ENCODE data around the gene SCMH1. TPM values are rescaled to one million over a fixed set of nuclear protein-coding genes. Genes with fewer than 3 reads are reported as not detected.

SCMH1 gene
- total RNA-seq, 1 experiment from 2014 or later: 19.4 TPM

DNA sequence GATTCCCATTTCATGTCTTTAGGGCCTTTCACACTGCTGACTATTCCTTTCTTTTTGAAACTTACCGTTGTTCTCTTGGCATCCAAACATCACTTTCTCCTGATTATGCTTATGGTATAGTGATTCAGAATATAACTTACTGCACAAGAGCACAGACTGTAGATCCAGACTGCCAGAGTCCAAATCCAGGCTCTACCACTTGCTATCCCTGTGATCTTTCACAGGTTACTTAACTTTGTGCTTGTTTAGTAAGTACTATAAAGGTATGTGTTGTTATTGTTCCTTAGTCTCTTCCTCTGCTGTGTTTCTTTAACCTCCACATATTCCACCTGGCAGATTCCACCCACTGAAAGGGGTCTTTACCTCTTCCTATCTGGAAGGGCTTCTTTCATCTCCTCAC is 8.4 kb downstream of the SCMH1 start (continued):
- TF ChIP-seq, protein P1, sequence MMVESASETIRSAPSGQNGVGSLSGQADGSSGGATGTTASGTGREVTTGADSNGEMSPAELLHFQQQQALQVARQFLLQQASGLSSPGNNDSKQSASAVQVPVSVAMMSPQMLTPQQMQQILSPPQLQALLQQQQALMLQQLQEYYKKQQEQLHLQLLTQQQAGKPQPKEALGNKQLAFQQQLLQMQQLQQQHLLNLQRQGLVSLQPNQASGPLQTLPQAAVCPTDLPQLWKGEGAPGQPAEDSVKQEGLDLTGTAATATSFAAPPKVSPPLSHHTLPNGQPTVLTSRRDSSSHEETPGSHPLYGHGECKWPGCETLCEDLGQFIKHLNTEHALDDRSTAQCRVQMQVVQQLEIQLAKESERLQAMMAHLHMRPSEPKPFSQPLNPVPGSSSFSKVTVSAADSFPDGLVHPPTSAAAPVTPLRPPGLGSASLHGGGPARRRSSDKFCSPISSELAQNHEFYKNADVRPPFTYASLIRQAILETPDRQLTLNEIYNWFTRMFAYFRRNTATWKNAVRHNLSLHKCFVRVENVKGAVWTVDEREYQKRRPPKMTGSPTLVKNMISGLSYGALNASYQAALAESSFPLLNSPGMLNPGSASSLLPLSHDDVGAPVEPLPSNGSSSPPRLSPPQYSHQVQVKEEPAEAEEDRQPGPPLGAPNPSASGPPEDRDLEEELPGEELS (CRISPR knock-in tag; IDR thresholded peaks at IDR 0.05): no peak
- TF ChIP-seq, protein P2, sequence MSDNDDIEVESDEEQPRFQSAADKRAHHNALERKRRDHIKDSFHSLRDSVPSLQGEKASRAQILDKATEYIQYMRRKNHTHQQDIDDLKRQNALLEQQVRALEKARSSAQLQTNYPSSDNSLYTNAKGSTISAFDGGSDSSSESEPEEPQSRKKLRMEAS (CRISPR knock-in tag; IDR thresholded peaks at IDR 0.05): no peak
- TF ChIP-seq FOXK1 (CRISPR knock-in tag; IDR thresholded peaks at IDR 0.05) (no peak), KAT7 (CRISPR knock-in tag; IDR thresholded peaks at IDR 0.05; ENCODE audit: borderline replicate concordance) (no peak), ZNF423 (CRISPR knock-in tag; IDR thresholded peaks at IDR 0.05) (no peak)
- TF ChIP-seq, protein P3, sequence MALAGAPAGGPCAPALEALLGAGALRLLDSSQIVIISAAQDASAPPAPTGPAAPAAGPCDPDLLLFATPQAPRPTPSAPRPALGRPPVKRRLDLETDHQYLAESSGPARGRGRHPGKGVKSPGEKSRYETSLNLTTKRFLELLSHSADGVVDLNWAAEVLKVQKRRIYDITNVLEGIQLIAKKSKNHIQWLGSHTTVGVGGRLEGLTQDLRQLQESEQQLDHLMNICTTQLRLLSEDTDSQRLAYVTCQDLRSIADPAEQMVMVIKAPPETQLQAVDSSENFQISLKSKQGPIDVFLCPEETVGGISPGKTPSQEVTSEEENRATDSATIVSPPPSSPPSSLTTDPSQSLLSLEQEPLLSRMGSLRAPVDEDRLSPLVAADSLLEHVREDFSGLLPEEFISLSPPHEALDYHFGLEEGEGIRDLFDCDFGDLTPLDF (CRISPR knock-in tag; IDR thresholded peaks at IDR 0.05): no peak

DNA sequence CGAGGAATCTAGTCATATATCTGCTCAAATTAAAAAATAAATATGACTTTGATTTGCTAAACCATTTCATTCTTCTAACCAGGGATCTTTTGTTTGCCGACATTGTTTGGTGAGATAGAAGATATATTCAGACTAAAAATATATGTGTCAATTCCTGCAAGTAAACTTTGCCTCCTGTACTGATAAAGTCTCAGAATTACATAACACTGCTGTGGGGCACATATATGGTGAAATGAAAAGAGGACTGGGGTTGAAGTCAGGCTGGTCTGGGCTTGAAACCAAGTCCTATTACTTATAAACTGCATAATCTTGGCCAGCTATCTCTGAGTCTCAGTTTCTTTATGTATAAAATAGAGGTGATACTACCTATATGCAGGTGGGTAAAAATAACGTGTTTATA is 9.8 kb downstream of the SCMH1 start:
- POLR2A ChIA-PET: no interaction called here
- H3K36me3 Mint-ChIP-seq: no peaks in the 10 kb centered on the region
- TF ChIP-seq OVOL2 (CRISPR knock-in tag; IDR thresholded peaks at IDR 0.05; ENCODE audit: borderline replicate concordance) (no peak), EMX1 (CRISPR knock-in tag; IDR thresholded peaks at IDR 0.05) (no peak), TEAD1 (CRISPR knock-in tag; IDR thresholded peaks at IDR 0.05) (no peak), NR3C1 (CRISPR knock-in tag; conservative IDR thresholded peaks at IDR 0.05; ENCODE audit: low read depth) (no peak), ELF4 (CRISPR knock-in tag; IDR thresholded peaks at IDR 0.05; ENCODE audit: low read depth) (no peak), IRF2 (CRISPR knock-in tag; IDR thresholded peaks at IDR 0.05; ENCODE audit: borderline replicate concordance, low read depth) (no peak), ZNF423 (CRISPR knock-in tag; IDR thresholded peaks at IDR 0.05) (no peak), SP1 (CRISPR knock-in tag; conservative IDR thresholded peaks at IDR 0.05) (no peak)
- TF ChIP-seq, protein P4, sequence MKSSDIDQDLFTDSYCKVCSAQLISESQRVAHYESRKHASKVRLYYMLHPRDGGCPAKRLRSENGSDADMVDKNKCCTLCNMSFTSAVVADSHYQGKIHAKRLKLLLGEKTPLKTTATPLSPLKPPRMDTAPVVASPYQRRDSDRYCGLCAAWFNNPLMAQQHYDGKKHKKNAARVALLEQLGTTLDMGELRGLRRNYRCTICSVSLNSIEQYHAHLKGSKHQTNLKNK (CRISPR knock-in tag; IDR thresholded peaks at IDR 0.05): no peak
- TF ChIP-seq, protein P5, sequence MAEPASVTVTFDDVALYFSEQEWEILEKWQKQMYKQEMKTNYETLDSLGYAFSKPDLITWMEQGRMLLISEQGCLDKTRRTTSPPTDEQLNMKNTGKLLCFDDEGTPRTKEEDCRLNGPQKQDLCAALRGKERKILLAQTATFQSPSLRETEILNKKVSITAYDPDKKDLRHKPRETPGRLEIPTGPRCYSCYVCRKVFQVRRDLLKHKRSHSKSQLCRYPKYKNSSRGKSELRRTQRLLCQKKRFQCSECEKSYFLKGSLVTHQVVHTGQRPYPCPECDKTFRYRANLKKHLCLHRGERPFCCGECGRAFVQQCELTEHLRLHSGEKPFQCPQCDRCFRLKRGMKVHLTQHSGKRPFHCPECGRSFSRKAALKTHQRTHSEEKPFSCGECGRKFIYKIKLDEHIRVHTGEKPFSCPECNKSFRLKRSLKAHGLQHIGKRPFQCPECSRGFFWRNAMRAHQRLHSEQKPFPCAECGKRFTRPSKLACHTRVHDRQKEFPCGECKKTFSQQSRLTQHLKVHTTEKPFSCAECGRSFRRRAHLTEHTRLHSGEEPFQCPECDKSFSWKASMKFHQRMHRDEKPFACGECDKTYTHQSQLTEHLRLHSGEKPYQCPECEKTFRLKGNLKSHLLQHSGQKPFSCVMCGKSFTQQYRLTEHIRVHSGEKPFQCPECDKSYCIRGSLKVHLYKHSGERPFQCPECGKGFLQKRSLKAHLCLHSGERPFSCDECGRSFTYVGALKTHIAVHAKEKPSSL (CRISPR knock-in tag; conservative IDR thresholded peaks at IDR 0.05): no peak
- TF ChIP-seq, protein P6, sequence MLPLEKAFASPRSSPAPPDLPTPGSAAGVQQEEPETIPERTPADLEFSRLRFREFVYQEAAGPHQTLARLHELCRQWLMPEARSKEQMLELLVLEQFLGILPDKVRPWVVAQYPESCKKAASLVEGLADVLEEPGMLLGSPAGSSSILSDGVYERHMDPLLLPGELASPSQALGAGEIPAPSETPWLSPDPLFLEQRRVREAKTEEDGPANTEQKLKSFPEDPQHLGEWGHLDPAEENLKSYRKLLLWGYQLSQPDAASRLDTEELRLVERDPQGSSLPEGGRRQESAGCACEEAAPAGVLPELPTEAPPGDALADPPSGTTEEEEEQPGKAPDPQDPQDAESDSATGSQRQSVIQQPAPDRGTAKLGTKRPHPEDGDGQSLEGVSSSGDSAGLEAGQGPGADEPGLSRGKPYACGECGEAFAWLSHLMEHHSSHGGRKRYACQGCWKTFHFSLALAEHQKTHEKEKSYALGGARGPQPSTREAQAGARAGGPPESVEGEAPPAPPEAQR (CRISPR knock-in tag; IDR thresholded peaks at IDR 0.05): no peak
- TF ChIP-seq, protein P7, sequence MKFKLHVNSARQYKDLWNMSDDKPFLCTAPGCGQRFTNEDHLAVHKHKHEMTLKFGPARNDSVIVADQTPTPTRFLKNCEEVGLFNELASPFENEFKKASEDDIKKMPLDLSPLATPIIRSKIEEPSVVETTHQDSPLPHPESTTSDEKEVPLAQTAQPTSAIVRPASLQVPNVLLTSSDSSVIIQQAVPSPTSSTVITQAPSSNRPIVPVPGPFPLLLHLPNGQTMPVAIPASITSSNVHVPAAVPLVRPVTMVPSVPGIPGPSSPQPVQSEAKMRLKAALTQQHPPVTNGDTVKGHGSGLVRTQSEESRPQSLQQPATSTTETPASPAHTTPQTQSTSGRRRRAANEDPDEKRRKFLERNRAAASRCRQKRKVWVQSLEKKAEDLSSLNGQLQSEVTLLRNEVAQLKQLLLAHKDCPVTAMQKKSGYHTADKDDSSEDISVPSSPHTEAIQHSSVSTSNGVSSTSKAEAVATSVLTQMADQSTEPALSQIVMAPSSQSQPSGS (CRISPR knock-in tag; IDR thresholded peaks at IDR 0.05; ENCODE audit: borderline replicate concordance, low read depth): no peak
- TF ChIP-seq, protein P8, sequence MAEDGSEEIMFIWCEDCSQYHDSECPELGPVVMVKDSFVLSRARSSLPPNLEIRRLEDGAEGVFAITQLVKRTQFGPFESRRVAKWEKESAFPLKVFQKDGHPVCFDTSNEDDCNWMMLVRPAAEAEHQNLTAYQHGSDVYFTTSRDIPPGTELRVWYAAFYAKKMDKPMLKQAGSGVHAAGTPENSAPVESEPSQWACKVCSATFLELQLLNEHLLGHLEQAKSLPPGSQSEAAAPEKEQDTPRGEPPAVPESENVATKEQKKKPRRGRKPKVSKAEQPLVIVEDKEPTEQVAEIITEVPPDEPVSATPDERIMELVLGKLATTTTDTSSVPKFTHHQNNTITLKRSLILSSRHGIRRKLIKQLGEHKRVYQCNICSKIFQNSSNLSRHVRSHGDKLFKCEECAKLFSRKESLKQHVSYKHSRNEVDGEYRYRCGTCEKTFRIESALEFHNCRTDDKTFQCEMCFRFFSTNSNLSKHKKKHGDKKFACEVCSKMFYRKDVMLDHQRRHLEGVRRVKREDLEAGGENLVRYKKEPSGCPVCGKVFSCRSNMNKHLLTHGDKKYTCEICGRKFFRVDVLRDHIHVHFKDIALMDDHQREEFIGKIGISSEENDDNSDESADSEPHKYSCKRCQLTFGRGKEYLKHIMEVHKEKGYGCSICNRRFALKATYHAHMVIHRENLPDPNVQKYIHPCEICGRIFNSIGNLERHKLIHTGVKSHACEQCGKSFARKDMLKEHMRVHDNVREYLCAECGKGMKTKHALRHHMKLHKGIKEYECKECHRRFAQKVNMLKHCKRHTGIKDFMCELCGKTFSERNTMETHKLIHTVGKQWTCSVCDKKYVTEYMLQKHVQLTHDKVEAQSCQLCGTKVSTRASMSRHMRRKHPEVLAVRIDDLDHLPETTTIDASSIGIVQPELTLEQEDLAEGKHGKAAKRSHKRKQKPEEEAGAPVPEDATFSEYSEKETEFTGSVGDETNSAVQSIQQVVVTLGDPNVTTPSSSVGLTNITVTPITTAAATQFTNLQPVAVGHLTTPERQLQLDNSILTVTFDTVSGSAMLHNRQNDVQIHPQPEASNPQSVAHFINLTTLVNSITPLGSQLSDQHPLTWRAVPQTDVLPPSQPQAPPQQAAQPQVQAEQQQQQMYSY (CRISPR knock-in tag; IDR thresholded peaks at IDR 0.05): no peak
- TF ChIP-seq, protein P9, sequence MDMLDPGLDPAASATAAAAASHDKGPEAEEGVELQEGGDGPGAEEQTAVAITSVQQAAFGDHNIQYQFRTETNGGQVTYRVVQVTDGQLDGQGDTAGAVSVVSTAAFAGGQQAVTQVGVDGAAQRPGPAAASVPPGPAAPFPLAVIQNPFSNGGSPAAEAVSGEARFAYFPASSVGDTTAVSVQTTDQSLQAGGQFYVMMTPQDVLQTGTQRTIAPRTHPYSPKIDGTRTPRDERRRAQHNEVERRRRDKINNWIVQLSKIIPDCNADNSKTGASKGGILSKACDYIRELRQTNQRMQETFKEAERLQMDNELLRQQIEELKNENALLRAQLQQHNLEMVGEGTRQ (CRISPR knock-in tag; IDR thresholded peaks at IDR 0.05): no peak
- TF ChIP-seq, protein P10, sequence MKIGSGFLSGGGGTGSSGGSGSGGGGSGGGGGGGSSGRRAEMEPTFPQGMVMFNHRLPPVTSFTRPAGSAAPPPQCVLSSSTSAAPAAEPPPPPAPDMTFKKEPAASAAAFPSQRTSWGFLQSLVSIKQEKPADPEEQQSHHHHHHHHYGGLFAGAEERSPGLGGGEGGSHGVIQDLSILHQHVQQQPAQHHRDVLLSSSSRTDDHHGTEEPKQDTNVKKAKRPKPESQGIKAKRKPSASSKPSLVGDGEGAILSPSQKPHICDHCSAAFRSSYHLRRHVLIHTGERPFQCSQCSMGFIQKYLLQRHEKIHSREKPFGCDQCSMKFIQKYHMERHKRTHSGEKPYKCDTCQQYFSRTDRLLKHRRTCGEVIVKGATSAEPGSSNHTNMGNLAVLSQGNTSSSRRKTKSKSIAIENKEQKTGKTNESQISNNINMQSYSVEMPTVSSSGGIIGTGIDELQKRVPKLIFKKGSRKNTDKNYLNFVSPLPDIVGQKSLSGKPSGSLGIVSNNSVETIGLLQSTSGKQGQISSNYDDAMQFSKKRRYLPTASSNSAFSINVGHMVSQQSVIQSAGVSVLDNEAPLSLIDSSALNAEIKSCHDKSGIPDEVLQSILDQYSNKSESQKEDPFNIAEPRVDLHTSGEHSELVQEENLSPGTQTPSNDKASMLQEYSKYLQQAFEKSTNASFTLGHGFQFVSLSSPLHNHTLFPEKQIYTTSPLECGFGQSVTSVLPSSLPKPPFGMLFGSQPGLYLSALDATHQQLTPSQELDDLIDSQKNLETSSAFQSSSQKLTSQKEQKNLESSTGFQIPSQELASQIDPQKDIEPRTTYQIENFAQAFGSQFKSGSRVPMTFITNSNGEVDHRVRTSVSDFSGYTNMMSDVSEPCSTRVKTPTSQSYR (CRISPR knock-in tag; IDR thresholded peaks at IDR 0.05): no peak
- H3K4me3 Mint-ChIP-seq: no peak overlapping the region
- H3K27ac Mint-ChIP-seq: no peak overlapping the region
- CTCF ChIA-PET: no interaction called here
- H3K27me3 Mint-ChIP-seq (ENCODE audit: low read depth): no peaks in the 10 kb centered on the region
- no peaks in the 10 kb centered on the region for H3K9me3 Mint-ChIP-seq
- DNase-seq (ENCODE audit: low spot score): no peak
- ATAC-seq: no peak
- peaks cover 8% of the 10 kb centered on the region for H3K4me1 Mint-ChIP-seq
